HG02973 (cell line): Measurements from ENCODE around the gene SLCO1B1.

ENCODE experiments used
- ATAC-seq: cut with Tn5 transposase; IDR thresholded peaks from one replicate; pipeline ENCODE4 v1.9.1; 2021; ENCODE audit warnings: moderate library complexity; ENCODE audit not compliant: unreplicated experiment

The SLCO1B1 gene

DNA sequence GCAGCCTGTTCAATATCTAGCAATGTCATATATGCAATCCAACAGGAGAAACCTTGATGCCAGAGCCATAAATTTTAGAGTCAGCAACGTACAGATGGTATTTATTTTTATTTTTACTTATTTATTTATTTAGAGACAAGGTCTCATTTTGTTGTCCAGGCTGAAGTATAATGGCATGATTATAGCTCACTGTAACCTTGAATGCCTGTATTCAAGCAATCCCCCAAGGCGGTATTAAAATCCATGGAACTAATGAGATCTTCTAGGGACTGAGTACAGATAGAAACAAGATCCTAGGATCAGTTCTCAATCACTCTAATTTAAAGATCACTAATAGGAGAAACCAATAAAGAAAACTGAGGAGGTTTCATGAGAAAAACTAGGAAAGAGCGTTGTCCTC, 89.3 kb downstream of the SLCO1B1 start:
- no peak for ATAC-seq

DNA sequence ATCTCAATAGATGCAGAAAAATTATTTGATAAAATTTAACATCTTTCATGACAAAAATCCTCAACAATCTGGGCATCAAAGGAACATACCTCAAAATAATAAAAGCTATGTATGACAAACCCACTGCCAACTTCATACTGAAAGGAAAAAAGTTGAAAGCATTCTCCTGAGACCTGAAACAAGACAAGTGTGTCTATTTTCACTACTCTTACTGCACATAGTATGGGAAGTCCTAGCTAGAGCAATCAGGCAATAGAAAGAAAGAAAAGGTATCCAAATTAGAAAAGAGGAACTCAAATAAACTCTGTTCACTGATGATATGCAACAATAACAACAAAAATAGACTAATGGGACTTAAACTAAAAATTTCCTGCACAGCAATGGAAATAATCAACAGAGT, 90.1 kb downstream of the SLCO1B1 start:
- no peak for ATAC-seq

DNA sequence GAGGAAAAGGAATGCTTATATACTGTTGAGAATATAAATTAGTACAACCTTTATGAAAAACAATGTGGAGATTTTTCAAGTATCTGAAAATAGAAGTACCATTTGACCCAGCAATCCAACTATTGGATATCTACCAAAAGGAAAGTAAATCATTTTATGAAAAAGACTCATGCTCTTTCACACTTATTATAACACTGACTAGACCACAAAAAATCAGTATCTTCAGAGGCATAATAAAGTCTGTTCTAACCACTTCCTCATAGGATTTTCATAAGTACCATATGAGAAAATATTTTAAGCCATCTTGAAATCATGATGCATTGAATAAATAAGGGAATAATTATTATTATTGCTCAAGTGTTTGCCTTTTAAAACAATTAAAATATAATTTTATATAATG, 90.8 kb downstream of the SLCO1B1 start:
- no peak for ATAC-seq

DNA sequence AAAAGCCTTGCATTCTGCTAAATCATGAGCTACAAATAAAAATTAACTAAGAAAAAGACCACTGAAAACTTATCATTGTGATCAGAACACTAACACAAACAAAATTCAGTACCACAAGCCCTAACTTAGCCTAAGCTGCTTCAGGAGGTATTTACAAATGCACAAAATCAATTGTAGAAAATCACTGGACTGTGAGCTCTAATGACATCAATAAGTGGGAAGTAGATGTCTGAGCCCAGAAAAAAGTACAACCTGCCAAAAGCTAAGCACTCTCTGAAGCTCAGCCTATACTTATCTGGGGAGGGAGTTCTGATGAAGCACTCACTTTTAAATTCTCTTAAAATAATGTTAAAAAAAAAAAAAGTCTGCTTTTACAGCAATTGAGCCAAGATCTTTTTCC, 92.9 kb downstream of the SLCO1B1 start:
- no peak for ATAC-seq

DNA sequence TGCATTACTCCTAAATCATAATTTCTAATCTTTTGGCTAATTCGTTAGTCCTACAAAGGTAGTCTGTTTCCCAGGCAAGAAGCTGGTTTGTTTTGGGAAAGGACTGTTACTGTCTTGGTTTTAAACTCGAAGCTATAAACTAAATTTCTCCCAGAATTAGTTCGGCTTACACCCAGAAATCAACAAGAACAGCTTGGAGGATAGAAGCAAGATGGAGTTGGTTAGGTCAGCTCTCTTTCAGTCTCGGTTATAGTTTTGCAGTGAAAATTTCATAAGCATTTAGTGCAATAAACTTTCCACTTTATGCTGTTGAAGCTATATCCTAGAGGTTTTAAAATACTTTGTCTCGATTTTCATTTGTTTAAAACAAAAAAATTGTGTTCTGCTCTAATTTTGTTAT, 103.4 kb downstream of the SLCO1B1 start:
- no peak for ATAC-seq

DNA sequence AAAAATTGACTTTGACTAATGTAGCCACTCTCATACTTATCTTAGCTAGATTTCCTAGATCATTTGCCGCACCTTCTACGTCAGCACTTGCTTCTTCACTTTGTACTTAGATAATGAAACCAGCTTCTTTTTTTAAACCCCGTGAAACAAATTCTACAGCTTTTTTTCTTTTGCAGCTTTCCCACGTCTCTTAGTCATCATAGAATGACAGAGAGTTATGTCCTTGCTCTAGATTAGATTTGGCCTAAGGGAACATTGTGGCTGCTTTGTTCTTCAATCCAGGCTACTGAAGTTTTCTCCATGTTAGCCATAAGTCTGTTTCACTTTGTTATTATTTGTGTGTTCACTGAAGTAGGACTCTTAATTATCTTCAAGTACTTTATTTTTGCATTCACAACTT, 108.9 kb downstream of the SLCO1B1 start:
- no peak for ATAC-seq

DNA sequence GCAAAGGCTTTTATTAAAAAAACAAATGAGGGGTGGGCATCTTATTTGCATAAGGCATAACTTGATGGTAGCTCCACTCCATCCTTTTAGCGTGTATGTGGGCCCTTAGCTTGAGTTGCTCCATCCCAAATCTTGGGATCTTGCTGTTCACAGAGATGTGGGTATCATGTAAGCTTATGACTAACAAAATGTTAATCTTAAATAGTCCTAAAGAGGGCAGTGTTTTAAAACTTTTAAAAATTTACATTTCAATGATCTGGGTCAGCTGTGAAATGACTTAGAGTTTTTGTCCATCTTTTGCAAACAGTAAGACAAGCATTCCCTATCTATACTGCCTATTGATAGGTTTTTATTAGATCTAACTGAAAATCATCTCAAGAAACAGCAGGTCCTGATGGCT, 117.7 kb downstream of the SLCO1B1 start:
- no peak for ATAC-seq

DNA sequence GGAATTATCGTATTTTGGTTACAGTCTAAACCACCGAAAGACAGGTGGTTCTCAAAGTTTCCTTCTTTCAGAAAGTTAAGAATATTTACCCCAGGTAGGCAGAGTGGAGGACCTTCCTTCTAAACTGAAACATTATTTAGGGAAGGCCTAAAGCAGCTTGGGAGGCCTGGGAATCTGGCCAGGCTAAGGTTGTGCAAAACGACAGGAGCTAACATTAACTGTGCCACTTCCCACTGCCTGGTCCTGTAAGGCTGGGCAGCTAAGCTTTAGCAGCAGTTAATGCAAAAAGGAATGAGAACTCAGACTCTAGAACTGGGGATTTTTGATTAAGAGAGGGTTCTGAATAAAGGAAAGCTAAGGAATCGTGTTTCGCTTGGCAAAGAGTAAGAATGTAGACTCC, 121.1 kb downstream of the SLCO1B1 start:
- ATAC-seq, result no peak

DNA sequence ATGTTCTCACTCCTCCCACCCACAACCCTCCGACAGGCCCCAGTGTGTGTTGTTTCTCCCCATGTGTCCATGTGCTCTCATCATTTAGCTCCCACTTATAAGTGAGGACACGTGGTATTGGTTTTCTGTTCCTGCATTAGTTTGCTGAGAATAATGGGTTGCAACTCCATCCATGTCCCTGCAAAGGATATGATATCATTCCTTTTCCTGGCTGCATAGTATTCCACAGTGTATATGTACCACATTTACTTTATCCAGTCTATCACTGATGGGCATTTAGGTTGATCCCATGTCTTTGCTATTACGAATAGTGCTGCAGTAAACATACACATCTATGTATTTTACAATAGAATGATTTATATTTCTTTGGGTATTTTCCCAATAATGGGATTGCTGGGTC, 126.2 kb downstream of the SLCO1B1 start:
- ATAC-seq, result no peak

DNA sequence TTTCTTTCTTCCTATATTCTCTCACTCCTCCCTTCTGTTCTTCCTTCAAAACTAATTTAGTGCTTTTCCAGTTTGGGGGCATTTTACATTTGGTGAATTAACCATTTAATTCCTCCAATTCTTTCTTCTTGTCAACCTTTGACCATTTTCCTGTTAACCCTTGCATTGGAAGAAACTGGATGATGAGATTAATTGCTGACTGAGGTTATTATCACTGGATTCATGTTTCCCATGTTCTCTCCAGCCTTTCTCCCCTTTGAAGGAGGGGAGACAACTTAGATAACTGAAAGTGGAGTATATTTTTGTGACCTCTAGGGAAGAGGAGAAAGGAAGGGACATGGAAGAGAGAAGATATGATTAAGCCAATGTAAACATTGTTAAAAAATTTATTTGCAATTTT, 133.2 kb downstream of the SLCO1B1 start:
- ATAC-seq, result no peak

DNA sequence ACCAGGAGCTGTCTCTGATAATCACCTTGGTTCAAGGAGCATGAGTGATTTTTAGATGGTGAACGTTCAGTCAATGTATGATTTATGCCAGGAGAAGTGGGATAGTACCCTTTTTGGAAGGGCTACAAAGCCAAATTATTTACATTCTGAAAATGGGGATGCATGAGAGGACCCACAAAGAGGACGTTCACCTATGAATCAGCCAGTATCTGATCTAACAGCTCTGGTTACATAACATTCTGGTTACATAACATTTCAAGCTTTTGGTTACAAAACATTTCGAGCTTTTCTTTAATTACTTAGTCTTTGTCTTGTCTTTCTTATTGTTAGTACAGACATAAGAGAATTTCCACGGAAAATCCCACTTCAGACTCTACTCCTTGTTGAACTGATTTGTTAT, 134.9 kb downstream of the SLCO1B1 start:
- no peak for ATAC-seq

DNA sequence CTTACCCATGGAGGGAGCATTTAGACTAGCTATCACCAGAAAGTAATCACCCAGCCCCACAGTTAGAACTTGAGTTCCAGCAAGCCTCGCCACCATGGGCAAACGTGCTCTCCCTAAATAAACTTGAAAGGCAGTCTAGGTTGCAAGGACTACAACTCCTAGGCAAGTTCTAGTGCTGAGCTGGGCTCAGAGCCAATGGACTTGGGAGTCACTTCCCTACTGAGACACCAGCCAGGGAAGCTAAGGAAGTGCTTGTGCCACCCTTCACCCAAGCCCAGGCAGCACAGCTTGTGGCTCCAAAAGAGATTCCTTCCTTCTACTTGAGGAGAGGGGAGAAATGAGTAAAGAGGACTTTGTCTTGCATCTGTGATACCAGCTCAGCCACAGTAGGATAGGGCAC, 145.8 kb downstream of the SLCO1B1 start:
- no peak for ATAC-seq
